ENCODE results near the gene CFLAR. TPM values are rescaled to one million over a fixed set of nuclear protein-coding genes. Genes with fewer than 3 reads are reported as not detected.

The CFLAR gene
- polyA plus RNA-seq, 1 of the 3 experiments (the other 2 are of a cell fraction), result 23.7 TPM

DNA sequence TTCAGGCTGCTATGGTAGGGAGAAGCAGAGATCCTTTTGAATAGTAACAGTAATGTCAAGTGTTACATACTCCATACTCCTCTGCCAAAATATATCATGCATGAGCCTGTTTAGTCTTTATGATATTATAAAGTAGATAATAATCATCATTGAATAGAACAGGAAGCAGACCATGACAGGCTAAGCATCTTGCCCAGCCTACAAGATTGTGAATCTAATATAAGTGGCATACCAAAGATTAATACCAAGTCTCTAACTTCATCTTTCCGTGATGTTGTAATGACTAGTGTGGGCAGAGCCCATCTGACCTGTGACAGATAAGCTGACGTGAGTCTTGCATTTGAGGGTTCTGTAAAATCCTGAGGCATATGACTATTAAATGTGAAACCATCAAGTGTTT, 31.1 kb upstream of the CFLAR start:
- Histone ChIP-seq H3K27me3 (ENCODE audit: insufficient read depth) (no peaks in the 10 kb centered on the region), H3K27ac (ENCODE audit: low read depth in 2 of 2, low read length in 1 of 2) (no peak overlapping the region), H3K4me2 (no peak overlapping the region), H3K9ac (no peak overlapping the region), H4K20me1 (ENCODE audit: insufficient read depth) (no peaks in the 10 kb centered on the region), H3K36me3 (replicated peaks in 1 of 2; ENCODE audit: control insufficient read depth in 1 of 2, insufficient read depth in 2 of 2, low read length in 1 of 2) (peaks cover 6 to 37% of the 10 kb centered on the region in 2 experiments), H3K4me3 (ENCODE audit: low read depth in 2 of 2, low read length in 1 of 2) (no peak overlapping the region), H3K4me1 (ENCODE audit: control insufficient read depth in 1 of 2, insufficient read depth in 2 of 2, low read depth in 1 of 2, low read length in 1 of 2) (no peaks in the 10 kb centered on the region), H3K9me2 (no peaks in the 10 kb centered on the region), H3F3A (replicated peaks; ENCODE audit: insufficient read depth) (peaks cover 8% of the 10 kb centered on the region), H3K79me2 (ENCODE audit: insufficient read depth) (peaks cover 31% of the 10 kb centered on the region; the same call in 1 of the 2 replicates), H3K9me3 (no peaks in the 10 kb centered on the region), H2AFZ (ENCODE audit: low read depth) (no peak overlapping the region)
- TF ChIP-seq GATA2 (CRISPR knock-in tag; IDR thresholded peaks at IDR 0.05) (no peak), SMC3 (IDR thresholded peaks at IDR 0.05; ENCODE audit: low read depth, low read length) (no peak), SIN3A (IDR thresholded peaks at IDR 0.05; ENCODE audit: borderline replicate concordance, low read depth, low read length) (no peak), RXRA (IDR thresholded peaks at IDR 0.05; ENCODE audit: borderline replicate concordance, low read depth) (no peak), MEF2A (IDR thresholded peaks at IDR 0.05; ENCODE audit: borderline replicate concordance, low read depth) (no peak)
- TF ChIP-seq, protein P1, sequence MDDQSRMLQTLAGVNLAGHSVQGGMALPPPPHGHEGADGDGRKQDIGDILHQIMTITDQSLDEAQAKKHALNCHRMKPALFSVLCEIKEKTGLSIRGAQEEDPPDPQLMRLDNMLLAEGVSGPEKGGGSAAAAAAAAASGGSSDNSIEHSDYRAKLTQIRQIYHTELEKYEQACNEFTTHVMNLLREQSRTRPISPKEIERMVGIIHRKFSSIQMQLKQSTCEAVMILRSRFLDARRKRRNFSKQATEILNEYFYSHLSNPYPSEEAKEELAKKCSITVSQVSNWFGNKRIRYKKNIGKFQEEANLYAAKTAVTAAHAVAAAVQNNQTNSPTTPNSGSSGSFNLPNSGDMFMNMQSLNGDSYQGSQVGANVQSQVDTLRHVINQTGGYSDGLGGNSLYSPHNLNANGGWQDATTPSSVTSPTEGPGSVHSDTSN (IDR thresholded peaks at IDR 0.05), result no peak
- ChIA-PET CTCF (interaction anchor here (1.2 to 1.7 kb wide), 2 partner anchors 15 to 57 kb away, joined by 4 to 6 read pairs; no protein-coding TSS in a partner anchor), POLR2A (no interaction called here)
- WGBS (ENCODE audit: low lambda C conversion rate), result 84% methylated on average over 2 of the region's 2 CpGs
- peak; percentile 18 for DNase-seq

DNA sequence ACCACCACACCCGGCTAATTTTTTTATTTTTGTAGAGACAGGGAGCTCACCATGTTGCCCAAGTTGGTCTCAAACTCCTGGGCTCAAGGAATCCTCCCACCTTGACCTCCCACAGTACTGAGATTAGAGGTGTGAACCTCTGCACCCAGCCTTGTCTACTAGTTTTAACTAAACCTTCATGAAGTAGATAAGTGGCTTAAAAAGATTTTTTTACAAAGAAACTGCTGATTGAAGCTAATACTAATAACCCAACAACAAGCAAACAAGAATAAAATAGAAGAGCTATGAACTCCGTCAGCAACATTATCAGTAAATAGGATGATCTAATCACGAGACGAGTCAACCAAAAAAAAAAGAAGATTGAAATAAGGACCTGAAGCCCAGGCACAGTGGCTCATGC, 25.4 kb upstream of the CFLAR start:
- WGBS (ENCODE audit: low lambda C conversion rate), result 86% methylated on average over 4 of the region's 4 CpGs
- Histone ChIP-seq H3K9me2 (no peaks in the 10 kb centered on the region), H3K4me2 (no peak overlapping the region), H2AFZ (ENCODE audit: low read depth) (no peak overlapping the region), H3K9ac (no peak overlapping the region), H3K9me3 (no peaks in the 10 kb centered on the region), H3K27me3 (ENCODE audit: insufficient read depth) (no peaks in the 10 kb centered on the region), H4K20me1 (ENCODE audit: insufficient read depth) (no peaks in the 10 kb centered on the region), H3K36me3 (replicated peaks in 1 of 2; ENCODE audit: control insufficient read depth in 1 of 2, insufficient read depth in 2 of 2, low read length in 1 of 2) (peaks cover 0 to 14% of the 10 kb centered on the region in 2 experiments), H3F3A (replicated peaks; ENCODE audit: insufficient read depth) (no peaks in the 10 kb centered on the region), H3K4me1 (ENCODE audit: control insufficient read depth in 1 of 2, insufficient read depth in 2 of 2, low read depth in 1 of 2, low read length in 1 of 2) (no peaks in the 10 kb centered on the region), H3K27ac (ENCODE audit: low read depth in 2 of 2, low read length in 1 of 2) (no peak overlapping the region), H3K79me2 (ENCODE audit: insufficient read depth) (no peaks in the 10 kb centered on the region), H3K4me3 (ENCODE audit: low read depth in 2 of 2, low read length in 1 of 2) (no peak overlapping the region)
- ChIA-PET POLR2A (no interaction called here), CTCF (interaction anchor here (0.9 kb wide), 1 partner anchor 21 kb away, joined by 3 read pairs; no protein-coding TSS in a partner anchor)
- TF ChIP-seq TEAD4 (IDR thresholded peaks at IDR 0.05; ENCODE audit: borderline replicate concordance, insufficient read depth) (no peak), RAD21 (IDR thresholded peaks at IDR 0.05; ENCODE audit: low read length) (no peak), RFX5 (IDR thresholded peaks at IDR 0.05; ENCODE audit: low read length) (no peak), GATA2 (CRISPR knock-in tag; IDR thresholded peaks at IDR 0.05) (no peak), MXI1 (IDR thresholded peaks at IDR 0.05; ENCODE audit: low read depth, low read length) (no peak), MEF2A (IDR thresholded peaks at IDR 0.05; ENCODE audit: borderline replicate concordance, low read depth) (no peak), SIN3A (IDR thresholded peaks at IDR 0.05; ENCODE audit: borderline replicate concordance, low read depth, low read length) (no peak), CHD2 (IDR thresholded peaks at IDR 0.05; ENCODE audit: low read length, partially characterized antibody) (no peak), POLR2AphosphoS5 (IDR thresholded peaks at IDR 0.05; ENCODE audit: low read depth, low read length) (no peak), FOSL2 (IDR thresholded peaks at IDR 0.05; ENCODE audit: borderline replicate concordance, low read depth) (no peak), ELF1 (IDR thresholded peaks at IDR 0.05) (no peak), TCF12 (IDR thresholded peaks at IDR 0.05) (no peak), RCOR1 (IDR thresholded peaks at IDR 0.05; ENCODE audit: low read length) (no peak)
- TF ChIP-seq, protein P2, sequence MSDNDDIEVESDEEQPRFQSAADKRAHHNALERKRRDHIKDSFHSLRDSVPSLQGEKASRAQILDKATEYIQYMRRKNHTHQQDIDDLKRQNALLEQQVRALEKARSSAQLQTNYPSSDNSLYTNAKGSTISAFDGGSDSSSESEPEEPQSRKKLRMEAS (IDR thresholded peaks at IDR 0.05; ENCODE audit: low read depth), result no peak
- TF ChIP-seq, protein P3, sequence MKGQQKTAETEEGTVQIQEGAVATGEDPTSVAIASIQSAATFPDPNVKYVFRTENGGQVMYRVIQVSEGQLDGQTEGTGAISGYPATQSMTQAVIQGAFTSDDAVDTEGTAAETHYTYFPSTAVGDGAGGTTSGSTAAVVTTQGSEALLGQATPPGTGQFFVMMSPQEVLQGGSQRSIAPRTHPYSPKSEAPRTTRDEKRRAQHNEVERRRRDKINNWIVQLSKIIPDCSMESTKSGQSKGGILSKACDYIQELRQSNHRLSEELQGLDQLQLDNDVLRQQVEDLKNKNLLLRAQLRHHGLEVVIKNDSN (IDR thresholded peaks at IDR 0.05; ENCODE audit: borderline replicate concordance, low read depth), result no peak
- TF ChIP-seq, protein P4, sequence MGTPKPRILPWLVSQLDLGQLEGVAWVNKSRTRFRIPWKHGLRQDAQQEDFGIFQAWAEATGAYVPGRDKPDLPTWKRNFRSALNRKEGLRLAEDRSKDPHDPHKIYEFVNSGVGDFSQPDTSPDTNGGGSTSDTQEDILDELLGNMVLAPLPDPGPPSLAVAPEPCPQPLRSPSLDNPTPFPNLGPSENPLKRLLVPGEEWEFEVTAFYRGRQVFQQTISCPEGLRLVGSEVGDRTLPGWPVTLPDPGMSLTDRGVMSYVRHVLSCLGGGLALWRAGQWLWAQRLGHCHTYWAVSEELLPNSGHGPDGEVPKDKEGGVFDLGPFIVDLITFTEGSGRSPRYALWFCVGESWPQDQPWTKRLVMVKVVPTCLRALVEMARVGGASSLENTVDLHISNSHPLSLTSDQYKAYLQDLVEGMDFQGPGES (IDR thresholded peaks at IDR 0.05; ENCODE audit: low read depth, low read length), result no peak
- TF ChIP-seq, protein P5, sequence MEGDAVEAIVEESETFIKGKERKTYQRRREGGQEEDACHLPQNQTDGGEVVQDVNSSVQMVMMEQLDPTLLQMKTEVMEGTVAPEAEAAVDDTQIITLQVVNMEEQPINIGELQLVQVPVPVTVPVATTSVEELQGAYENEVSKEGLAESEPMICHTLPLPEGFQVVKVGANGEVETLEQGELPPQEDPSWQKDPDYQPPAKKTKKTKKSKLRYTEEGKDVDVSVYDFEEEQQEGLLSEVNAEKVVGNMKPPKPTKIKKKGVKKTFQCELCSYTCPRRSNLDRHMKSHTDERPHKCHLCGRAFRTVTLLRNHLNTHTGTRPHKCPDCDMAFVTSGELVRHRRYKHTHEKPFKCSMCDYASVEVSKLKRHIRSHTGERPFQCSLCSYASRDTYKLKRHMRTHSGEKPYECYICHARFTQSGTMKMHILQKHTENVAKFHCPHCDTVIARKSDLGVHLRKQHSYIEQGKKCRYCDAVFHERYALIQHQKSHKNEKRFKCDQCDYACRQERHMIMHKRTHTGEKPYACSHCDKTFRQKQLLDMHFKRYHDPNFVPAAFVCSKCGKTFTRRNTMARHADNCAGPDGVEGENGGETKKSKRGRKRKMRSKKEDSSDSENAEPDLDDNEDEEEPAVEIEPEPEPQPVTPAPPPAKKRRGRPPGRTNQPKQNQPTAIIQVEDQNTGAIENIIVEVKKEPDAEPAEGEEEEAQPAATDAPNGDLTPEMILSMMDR (IDR thresholded peaks at IDR 0.05), result no peak
- DNase-seq, result no peak

All from SK-N-SH (cell line).